GM12892 (cell line): ENCODE data around the gene AKAIN1.

ENCODE experiments used
- POLR2A ChIP-seq: IDR thresholded peaks from 2 replicates; pipeline ENCODE4 v1.6.1; 2011; ENCODE audit warnings: low read depth, low read length, control low read depth
- POLR2AphosphoS5 ChIP-seq: IDR thresholded peaks from 2 replicates; pipeline ENCODE4 v1.6.1; 2011; ENCODE audit warnings: low read depth, low read length, control low read depth

DNA sequence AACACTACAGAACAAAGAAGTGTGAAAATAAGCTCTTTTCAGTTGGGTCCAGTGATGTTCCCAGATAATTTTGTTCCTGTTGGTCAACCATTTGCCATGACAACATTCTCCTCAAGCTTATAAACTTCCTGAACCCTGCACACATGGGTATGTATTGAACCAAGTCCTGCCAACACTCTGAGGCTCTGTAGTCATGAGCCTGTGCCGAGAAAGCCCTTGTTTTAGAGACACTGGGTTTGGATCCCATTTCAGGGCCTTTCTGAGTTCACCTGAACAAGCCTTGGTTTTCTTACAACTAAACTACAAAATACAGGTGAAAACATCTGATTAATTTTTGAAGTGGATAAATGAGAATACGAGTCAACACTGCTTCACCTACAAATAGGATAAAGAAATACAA lies 38.5 kb downstream of the AKAIN1 start:
- TF ChIP-seq POLR2AphosphoS5 (no peak), POLR2A (no peak)
